ENCODE data around the gene CLK4.

CLK4 gene

GRCh38 chr5:178553517-178553916, 73.3 kb downstream of the CLK4 start:
- DNase-seq (ENCODE audit: low spot score) = no peak

All from ecto neural progenitor cell (in vitro differentiated cells).